Breast epithelium (tissue), 4 donors: ENCODE measurements around the gene GUCA2B. TPM values are rescaled to one million over a fixed set of nuclear protein-coding genes. Genes with fewer than 3 reads are reported as not detected.

Experiments used
- DNase-seq, 2 donors: peaks; one replicate each; pipeline ENCODE4 v3.0.0-alpha.2; 2019; ENCODE audit warnings: low spot score in 2 of 2
- H3K27ac ChIP-seq, 2 donors: fragments of 200-600 bp; sonication (generic) in 1 of 2; one replicate each; pipeline ENCODE4 v1.5.1; 2016 to 2019; ENCODE audit warnings: mild to moderate bottlenecking in 1 of 2
- H3K27me3 ChIP-seq, 2 donors: fragments of 200-600 bp; sonication (generic) in 1 of 2; one replicate each; pipeline versions ENCODE4 v1.5.1 to v1.6.0; 2017 to 2019; ENCODE audit warnings: control low read depth in 1 of 2, mild to moderate bottlenecking in 1 of 2
- H3K36me3 ChIP-seq: fragments of 200-600 bp; one replicate; pipeline ENCODE4 v1.5.1; 2019
- H3K4me1 ChIP-seq, 2 donors: fragments of 200-600 bp; sonication (generic); one replicate each; pipeline ENCODE4 v1.5.1; 2016 to 2019; ENCODE audit warnings: control low read depth in 1 of 2
- H3K4me3 ChIP-seq, 3 donors: fragments of 200-600 bp; sonication (generic); 1 replicate in 2 of 3; 2 replicates in 1 of 3; pipeline ENCODE4 v1.5.1; 2016 to 2019; ENCODE audit warnings: mild to moderate bottlenecking in 3 of 3, moderate library complexity in 2 of 3
- H3K9me3 ChIP-seq, 2 donors: fragments of 200-600 bp; sonication (generic) in 1 of 2; one replicate each; pipeline ENCODE4 v1.5.1; 2016 to 2019; ENCODE audit warnings: control low read depth in 1 of 2
- CTCF ChIP-seq, 3 donors: fragments of 450-650 bp; IDR thresholded peaks; one replicate each; pipeline ENCODE4 v1.5.1; 2016 to 2017; ENCODE audit warnings: antibody characterized with exemption in 3 of 3, mild to moderate bottlenecking in 3 of 3, moderate library complexity in 3 of 3
- POLR2A ChIP-seq: fragments of 450-650 bp; IDR thresholded peaks from one replicate; pipeline ENCODE4 v1.6.1; 2016; ENCODE audit warnings: antibody characterized with exemption, mild to moderate bottlenecking, moderate library complexity
- POLR2AphosphoS5 ChIP-seq, 3 donors: sonication (generic); formaldehyde crosslinking; IDR thresholded peaks; one replicate each; pipeline ENCODE4 v1.6.1; 2017; ENCODE audit warnings: antibody characterized with exemption in 3 of 3
- intact Hi-C: fragments of 100-400 bp; cut with DNase I; formaldehyde crosslinking; loops from one replicate; pipeline ENCODE4 v1.15.1; 2023; ENCODE audit warnings: low total_unique reads
- total RNA-seq, 3 donors: library from RNA; depleted of rRNA; stranded (reverse); fragments of >200 nt; gene quantifications; one replicate each; pipeline ENCODE4 v1.1.0, GENCODE V29; 2016

GUCA2B gene
- total RNA-seq, 3 donors from 2014 or later = not detected

GRCh38 chr1:42144711-42145388 lies 8.4 kb upstream of the GUCA2B start:
- H3K36me3 ChIP-seq = no peaks in the 10 kb centered on the region
- H3K27ac ChIP-seq = no peak overlapping the region
- DNase-seq = no peak
- H3K4me3 ChIP-seq = no peak overlapping the region
- no peaks in the 10 kb centered on the region for H3K9me3 ChIP-seq
- TF ChIP-seq CTCF (IDR thresholded peaks at IDR 0.05) (no peak), POLR2AphosphoS5 (IDR thresholded peaks at IDR 0.05) (no peak), POLR2A (no peak)
- peaks cover 0 to 7% of the 10 kb centered on the region in 2 donors for H3K4me1 ChIP-seq
- intact Hi-C loops = loop anchor here (5.0 kb wide), 1 partner anchor 123 kb away; no protein-coding TSS in a partner anchor
- peaks cover 0 to 3% of the 10 kb centered on the region in 2 donors for H3K27me3 ChIP-seq

- intact Hi-C loops = loop anchor here (5.0 kb wide), 1 partner anchor 123 kb away; no protein-coding TSS in a partner anchor
- Histone ChIP-seq H3K36me3 (no peaks in the 10 kb centered on the region), H3K4me1 (peaks cover 0 to 7% of the 10 kb centered on the region in 2 donors), H3K9me3 (no peaks in the 10 kb centered on the region), H3K27ac (no peak overlapping the region), H3K27me3 (peaks cover 0 to 3% of the 10 kb centered on the region in 2 donors), H3K4me3 (no peak overlapping the region)
- TF ChIP-seq POLR2A (no peak), POLR2AphosphoS5 (IDR thresholded peaks at IDR 0.05) (no peak), CTCF (IDR thresholded peaks at IDR 0.05) (no peak)
- DNase-seq = no peak
Observed at GRCh38 chr1:42145389-42145716, 7.9 kb upstream of the GUCA2B start.

GRCh38 chr1:42145764-42146625 lies 7.2 kb upstream of the GUCA2B start:
- Histone ChIP-seq H3K9me3 (no peaks in the 10 kb centered on the region), H3K4me1 (peaks cover 0 to 7% of the 10 kb centered on the region in 2 donors), H3K27ac (no peak overlapping the region), H3K4me3 (no peak overlapping the region), H3K27me3 (peaks cover 0 to 3% of the 10 kb centered on the region in 2 donors), H3K36me3 (no peaks in the 10 kb centered on the region)
- intact Hi-C loops = loop anchor here (5.0 kb wide), 1 partner anchor 124 kb away; no protein-coding TSS in a partner anchor
- no peak for DNase-seq
- TF ChIP-seq CTCF (IDR thresholded peaks at IDR 0.05) (no peak), POLR2A (no peak), POLR2AphosphoS5 (IDR thresholded peaks at IDR 0.05) (no peak)

GRCh38 chr1:42146626-42147320 lies 6.4 kb upstream of the GUCA2B start:
- peak; percentile 88 to 99 (median 94) for TF ChIP-seq CTCF (IDR thresholded peaks at IDR 0.05)
- no peak for TF ChIP-seq POLR2A
- TF ChIP-seq POLR2AphosphoS5 (IDR thresholded peaks at IDR 0.05) = peak in 2 of 3 donors; percentile 71 to 78
- no peaks in the 10 kb centered on the region for H3K36me3 ChIP-seq

More at GRCh38 chr1:42146626-42147320, 6.4 kb upstream of the GUCA2B start:
- H3K4me1 ChIP-seq = peaks cover 0 to 7% of the 10 kb centered on the region in 2 donors
- intact Hi-C loops = loop anchor here (5.0 kb wide), 1 partner anchor 124 kb away; no protein-coding TSS in a partner anchor
- H3K27me3 ChIP-seq = peaks cover 0 to 3% of the 10 kb centered on the region in 2 donors
- peak; percentile 82 to 87 for DNase-seq
- H3K4me3 ChIP-seq = peak overlapping the region in 1 of 3 donors; percentile 7
- H3K27ac ChIP-seq = no peak overlapping the region
- H3K9me3 ChIP-seq = no peaks in the 10 kb centered on the region
